Measurements from ENCODE around the gene TP53RK.

The TP53RK gene

GRCh38 chr20:46640536-46641311, 48.5 kb downstream of the TP53RK start:
- TF ChIP-seq, protein P1, sequence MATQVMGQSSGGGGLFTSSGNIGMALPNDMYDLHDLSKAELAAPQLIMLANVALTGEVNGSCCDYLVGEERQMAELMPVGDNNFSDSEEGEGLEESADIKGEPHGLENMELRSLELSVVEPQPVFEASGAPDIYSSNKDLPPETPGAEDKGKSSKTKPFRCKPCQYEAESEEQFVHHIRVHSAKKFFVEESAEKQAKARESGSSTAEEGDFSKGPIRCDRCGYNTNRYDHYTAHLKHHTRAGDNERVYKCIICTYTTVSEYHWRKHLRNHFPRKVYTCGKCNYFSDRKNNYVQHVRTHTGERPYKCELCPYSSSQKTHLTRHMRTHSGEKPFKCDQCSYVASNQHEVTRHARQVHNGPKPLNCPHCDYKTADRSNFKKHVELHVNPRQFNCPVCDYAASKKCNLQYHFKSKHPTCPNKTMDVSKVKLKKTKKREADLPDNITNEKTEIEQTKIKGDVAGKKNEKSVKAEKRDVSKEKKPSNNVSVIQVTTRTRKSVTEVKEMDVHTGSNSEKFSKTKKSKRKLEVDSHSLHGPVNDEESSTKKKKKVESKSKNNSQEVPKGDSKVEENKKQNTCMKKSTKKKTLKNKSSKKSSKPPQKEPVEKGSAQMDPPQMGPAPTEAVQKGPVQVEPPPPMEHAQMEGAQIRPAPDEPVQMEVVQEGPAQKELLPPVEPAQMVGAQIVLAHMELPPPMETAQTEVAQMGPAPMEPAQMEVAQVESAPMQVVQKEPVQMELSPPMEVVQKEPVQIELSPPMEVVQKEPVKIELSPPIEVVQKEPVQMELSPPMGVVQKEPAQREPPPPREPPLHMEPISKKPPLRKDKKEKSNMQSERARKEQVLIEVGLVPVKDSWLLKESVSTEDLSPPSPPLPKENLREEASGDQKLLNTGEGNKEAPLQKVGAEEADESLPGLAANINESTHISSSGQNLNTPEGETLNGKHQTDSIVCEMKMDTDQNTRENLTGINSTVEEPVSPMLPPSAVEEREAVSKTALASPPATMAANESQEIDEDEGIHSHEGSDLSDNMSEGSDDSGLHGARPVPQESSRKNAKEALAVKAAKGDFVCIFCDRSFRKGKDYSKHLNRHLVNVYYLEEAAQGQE (IDR thresholded peaks at IDR 0.05; ENCODE audit: insufficient replicate concordance, low read depth): no peak
- TF ChIP-seq, protein P2, sequence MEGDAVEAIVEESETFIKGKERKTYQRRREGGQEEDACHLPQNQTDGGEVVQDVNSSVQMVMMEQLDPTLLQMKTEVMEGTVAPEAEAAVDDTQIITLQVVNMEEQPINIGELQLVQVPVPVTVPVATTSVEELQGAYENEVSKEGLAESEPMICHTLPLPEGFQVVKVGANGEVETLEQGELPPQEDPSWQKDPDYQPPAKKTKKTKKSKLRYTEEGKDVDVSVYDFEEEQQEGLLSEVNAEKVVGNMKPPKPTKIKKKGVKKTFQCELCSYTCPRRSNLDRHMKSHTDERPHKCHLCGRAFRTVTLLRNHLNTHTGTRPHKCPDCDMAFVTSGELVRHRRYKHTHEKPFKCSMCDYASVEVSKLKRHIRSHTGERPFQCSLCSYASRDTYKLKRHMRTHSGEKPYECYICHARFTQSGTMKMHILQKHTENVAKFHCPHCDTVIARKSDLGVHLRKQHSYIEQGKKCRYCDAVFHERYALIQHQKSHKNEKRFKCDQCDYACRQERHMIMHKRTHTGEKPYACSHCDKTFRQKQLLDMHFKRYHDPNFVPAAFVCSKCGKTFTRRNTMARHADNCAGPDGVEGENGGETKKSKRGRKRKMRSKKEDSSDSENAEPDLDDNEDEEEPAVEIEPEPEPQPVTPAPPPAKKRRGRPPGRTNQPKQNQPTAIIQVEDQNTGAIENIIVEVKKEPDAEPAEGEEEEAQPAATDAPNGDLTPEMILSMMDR (IDR thresholded peaks at IDR 0.05; ENCODE audit: insufficient read depth, low read length): no peak
- no peak for TF ChIP-seq SPI1 (IDR thresholded peaks at IDR 0.05; ENCODE audit: borderline replicate concordance, low read depth)
- no peak overlapping the region for H3K27ac ChIP-seq (replicated peaks)
- DNase-seq (ENCODE audit: low read depth in 1 of 2, low spot score in 1 of 2): no peak

GRCh38 chr20:46640044-46640443, 49.2 kb downstream of the TP53RK start:
- Histone ChIP-seq H3K27ac (replicated peaks) (no peak overlapping the region), H3K4me3 (replicated peaks; ENCODE audit: insufficient read depth, low read length) (no peak overlapping the region)
- TF ChIP-seq, protein P2 (IDR thresholded peaks at IDR 0.05; ENCODE audit: insufficient read depth, low read length): no peak
- no peak for TF ChIP-seq GABPA (IDR thresholded peaks at IDR 0.05; ENCODE audit: low read depth)

More at GRCh38 chr20:46640536-46641311, 48.5 kb downstream of the TP53RK start:
- Histone ChIP-seq H3K4me3 (replicated peaks; ENCODE audit: insufficient read depth, low read length) (no peak overlapping the region), H3K27me3 (ENCODE audit: insufficient read depth, poor library complexity, severe bottlenecking) (peaks cover 2% of the 10 kb centered on the region)

GRCh38 chr20:46639587-46639986, 49.7 kb downstream of the TP53RK start:
- TF ChIP-seq, protein P2 (IDR thresholded peaks at IDR 0.05; ENCODE audit: insufficient read depth, low read length): no peak
- TF ChIP-seq, protein P1 (IDR thresholded peaks at IDR 0.05; ENCODE audit: insufficient replicate concordance, low read depth): no peak
- TF ChIP-seq SPI1 (IDR thresholded peaks at IDR 0.05; ENCODE audit: borderline replicate concordance, low read depth) (no peak), POLR2AphosphoS5 (IDR thresholded peaks at IDR 0.05; ENCODE audit: low read depth) (no peak), GABPA (IDR thresholded peaks at IDR 0.05; ENCODE audit: low read depth) (no peak)
- Histone ChIP-seq H3K27me3 (ENCODE audit: insufficient read depth, poor library complexity, severe bottlenecking) (no peaks in the 10 kb centered on the region), H3K27ac (replicated peaks) (no peak overlapping the region), H3K4me3 (replicated peaks; ENCODE audit: insufficient read depth, low read length) (no peak overlapping the region)
- no peak for DNase-seq (ENCODE audit: low read depth in 1 of 2, low spot score in 1 of 2)

More at GRCh38 chr20:46640044-46640443, 49.2 kb downstream of the TP53RK start:
- peaks cover 2% of the 10 kb centered on the region for H3K27me3 ChIP-seq (ENCODE audit: insufficient read depth, poor library complexity, severe bottlenecking)
- no peak for DNase-seq (ENCODE audit: low read depth in 1 of 2, low spot score in 1 of 2)

DNA sequence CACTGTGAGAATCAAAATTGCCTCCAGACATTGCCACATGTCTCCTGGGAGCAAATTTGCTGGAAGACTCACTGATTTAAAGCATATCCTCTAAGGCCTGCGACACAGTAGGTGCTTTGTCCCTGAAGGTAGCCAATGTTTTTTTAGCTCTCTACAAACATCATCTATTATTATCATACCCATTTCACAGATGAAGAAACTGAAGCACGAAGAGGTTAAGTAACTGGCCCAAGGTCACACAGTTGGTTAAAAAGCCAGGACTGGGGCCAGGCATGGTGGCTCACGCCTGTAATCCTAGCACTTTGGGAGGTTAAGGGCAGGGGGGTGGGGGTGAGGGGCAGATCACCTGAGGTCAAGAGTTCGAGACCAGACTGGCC, 50.4 kb downstream of the TP53RK start:
- Histone ChIP-seq H3K4me3 (replicated peaks; ENCODE audit: insufficient read depth, low read length) (no peak overlapping the region), H3K27me3 (ENCODE audit: insufficient read depth, poor library complexity, severe bottlenecking) (no peaks in the 10 kb centered on the region), H3K27ac (replicated peaks) (no peak overlapping the region)
- TF ChIP-seq GABPA (IDR thresholded peaks at IDR 0.05; ENCODE audit: low read depth): no peak
- TF ChIP-seq, protein P1 (IDR thresholded peaks at IDR 0.05; ENCODE audit: insufficient replicate concordance, low read depth): no peak
- TF ChIP-seq, protein P2 (IDR thresholded peaks at IDR 0.05; ENCODE audit: insufficient read depth, low read length): no peak
- no peak for DNase-seq (ENCODE audit: low read depth in 1 of 2, low spot score in 1 of 2)
